ENCODE measurements around the gene OR4A47.

Gene OR4A47

DNA sequence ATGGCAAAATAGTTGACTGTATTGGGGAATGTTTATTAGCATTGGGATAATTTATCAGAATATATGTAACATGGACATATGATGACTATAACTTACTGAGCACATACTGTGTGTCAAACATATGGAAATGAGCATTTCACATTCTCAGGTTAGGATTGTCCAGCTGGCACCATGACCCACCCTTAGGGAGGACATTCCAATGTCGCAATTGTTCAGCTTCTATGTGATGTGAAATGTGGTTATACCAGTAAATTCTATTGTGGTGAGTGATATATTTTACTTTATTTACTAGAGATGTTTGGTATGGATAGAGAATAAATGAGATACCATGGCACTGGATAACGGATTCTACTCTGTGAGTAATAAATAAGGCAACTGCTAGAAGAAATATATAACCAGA, 50.4 kb downstream of the OR4A47 start:
- no peak for TF ChIP-seq EZH2 (IDR thresholded peaks at IDR 0.05; ENCODE audit: borderline replicate concordance, low read length)
- TF ChIP-seq, protein P1, sequence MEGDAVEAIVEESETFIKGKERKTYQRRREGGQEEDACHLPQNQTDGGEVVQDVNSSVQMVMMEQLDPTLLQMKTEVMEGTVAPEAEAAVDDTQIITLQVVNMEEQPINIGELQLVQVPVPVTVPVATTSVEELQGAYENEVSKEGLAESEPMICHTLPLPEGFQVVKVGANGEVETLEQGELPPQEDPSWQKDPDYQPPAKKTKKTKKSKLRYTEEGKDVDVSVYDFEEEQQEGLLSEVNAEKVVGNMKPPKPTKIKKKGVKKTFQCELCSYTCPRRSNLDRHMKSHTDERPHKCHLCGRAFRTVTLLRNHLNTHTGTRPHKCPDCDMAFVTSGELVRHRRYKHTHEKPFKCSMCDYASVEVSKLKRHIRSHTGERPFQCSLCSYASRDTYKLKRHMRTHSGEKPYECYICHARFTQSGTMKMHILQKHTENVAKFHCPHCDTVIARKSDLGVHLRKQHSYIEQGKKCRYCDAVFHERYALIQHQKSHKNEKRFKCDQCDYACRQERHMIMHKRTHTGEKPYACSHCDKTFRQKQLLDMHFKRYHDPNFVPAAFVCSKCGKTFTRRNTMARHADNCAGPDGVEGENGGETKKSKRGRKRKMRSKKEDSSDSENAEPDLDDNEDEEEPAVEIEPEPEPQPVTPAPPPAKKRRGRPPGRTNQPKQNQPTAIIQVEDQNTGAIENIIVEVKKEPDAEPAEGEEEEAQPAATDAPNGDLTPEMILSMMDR (IDR thresholded peaks at IDR 0.05; ENCODE audit: low read length) = no peak
- Histone ChIP-seq H4K20me1 (ENCODE audit: insufficient read depth, low read length) (no peaks in the 10 kb centered on the region), H3F3A (ENCODE audit: insufficient read depth, low read length) (no peaks in the 10 kb centered on the region), H3K4me2 (ENCODE audit: low read length) (no peak overlapping the region), H2AFZ (ENCODE audit: low read length) (no peak overlapping the region), H3K9ac (ENCODE audit: low read length) (no peak overlapping the region), H3K79me2 (ENCODE audit: insufficient read depth, low read length) (no peaks in the 10 kb centered on the region), H3K4me1 (ENCODE audit: insufficient read depth, low read length, severe bottlenecking) (no peaks in the 10 kb centered on the region), H3K9me3 (ENCODE audit: low read length) (no peaks in the 10 kb centered on the region), H3K36me3 (ENCODE audit: insufficient read depth, low read length) (no peaks in the 10 kb centered on the region), H3K9me2 (ENCODE audit: low read depth, low read length) (no peaks in the 10 kb centered on the region), H3K27me3 (ENCODE audit: insufficient read depth, low read length) (no peaks in the 10 kb centered on the region), H3K4me3 (ENCODE audit: low read depth, low read length, poor library complexity, severe bottlenecking) (no peak overlapping the region), H3K27ac (ENCODE audit: low read depth, low read length, poor library complexity, severe bottlenecking) (no peak overlapping the region)
